Measurements from ENCODE around the gene IFIT1.
A peak's percentile ranks its signal among the peaks of the same experiment; 100 is the strongest.
"Not testable (repeated sequence)": the region's sequence is repeated elsewhere in the genome, so short reads cannot be mapped to it uniquely, and the experiment has no call there.

Gene IFIT1

DNA sequence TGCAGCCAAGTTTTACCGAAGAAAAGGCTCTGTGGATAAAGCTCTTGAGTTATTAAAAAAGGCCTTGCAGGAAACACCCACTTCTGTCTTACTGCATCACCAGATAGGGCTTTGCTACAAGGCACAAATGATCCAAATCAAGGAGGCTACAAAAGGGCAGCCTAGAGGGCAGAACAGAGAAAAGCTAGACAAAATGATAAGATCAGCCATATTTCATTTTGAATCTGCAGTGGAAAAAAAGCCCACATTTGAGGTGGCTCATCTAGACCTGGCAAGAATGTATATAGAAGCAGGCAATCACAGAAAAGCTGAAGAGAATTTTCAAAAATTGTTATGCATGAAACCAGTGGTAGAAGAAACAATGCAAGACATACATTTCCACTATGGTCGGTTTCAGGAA is 10.6 kb downstream of the IFIT1 start:
- FAIRE-seq = no peak

DNA sequence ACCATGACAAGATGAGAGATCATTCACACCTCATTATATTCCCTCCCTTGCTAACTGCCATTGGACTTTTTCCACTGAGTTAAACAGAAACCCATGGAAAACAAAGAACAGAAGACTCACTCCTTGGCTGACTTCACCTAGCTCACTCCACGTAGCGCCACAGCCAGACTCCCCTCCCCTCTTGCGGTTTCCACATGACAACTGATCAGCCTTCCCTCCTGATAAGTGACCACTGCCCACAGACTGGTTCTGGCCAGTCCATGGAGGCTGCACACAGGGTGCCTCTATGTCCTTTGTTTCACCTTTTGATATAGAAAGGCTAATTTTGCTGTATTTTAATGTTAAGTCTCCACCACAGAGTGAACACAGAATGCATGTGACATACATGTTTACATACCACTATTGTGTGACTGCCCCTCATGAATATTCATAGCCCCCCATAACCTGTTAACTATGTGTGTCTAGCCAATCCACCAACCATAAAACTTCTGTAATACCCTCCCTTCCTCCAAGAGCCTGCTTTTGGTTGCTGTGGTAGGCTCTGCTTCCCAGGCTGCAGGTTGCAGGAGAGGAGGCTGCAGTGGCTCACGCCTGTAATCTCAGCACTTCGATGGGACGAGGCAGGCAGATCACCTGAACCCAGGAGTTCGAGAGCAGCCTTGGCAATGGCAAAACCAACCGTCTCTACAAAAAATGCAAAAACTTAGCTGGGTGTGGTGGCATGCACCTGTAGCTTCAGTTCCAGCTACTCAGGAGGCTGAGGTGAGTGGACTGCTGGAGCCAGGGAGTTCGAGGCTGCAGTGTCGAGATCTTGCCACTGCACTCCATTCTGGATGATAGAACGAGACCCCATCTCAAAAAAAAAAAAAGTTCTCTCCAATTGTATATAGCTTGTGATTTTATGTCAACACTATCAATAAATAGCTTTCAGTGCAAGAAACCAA is 12.0 kb downstream of the IFIT1 start:
- FAIRE-seq = no peak

DNA sequence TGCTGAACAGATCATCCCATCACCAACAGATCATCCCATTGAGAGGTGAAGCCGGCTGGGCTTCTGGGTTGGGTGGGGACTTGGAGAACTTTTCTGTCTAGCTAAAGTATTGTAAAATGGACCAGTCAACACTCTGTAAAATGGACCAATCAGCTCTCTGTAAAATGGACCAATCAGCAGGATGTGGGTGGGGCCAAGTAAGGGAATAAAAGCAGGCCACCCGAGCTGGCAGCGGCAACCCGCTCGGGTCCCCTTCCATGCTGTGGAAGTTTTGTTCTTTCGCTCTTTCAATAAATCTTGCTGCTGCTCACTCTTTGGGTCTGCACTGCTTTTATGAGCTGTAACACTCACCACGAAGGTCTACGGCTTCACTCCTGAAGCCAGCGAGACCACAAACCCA is 13.8 kb downstream of the IFIT1 start:
- not testable (repeated sequence) for FAIRE-seq

DNA sequence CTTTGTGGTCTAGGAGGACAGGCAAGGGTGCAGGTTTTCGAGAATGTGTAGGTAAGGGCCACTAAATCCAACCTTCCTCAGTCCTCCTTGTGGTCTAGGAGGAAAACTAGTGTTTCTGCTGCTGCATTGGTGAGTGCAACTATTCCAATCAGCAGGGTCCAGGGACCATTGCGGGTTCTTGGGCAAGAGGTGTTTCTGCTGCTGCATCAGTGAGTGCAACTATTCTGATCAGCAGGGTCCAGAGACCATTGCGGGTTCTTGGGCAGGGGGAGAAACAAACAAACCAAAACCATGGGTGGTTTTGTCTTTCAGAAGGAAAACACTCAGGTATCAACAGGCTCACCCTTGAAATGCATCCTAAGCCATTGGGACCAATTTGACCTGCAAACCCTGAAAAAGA is 15.4 kb downstream of the IFIT1 start:
- not testable (repeated sequence) for FAIRE-seq

DNA sequence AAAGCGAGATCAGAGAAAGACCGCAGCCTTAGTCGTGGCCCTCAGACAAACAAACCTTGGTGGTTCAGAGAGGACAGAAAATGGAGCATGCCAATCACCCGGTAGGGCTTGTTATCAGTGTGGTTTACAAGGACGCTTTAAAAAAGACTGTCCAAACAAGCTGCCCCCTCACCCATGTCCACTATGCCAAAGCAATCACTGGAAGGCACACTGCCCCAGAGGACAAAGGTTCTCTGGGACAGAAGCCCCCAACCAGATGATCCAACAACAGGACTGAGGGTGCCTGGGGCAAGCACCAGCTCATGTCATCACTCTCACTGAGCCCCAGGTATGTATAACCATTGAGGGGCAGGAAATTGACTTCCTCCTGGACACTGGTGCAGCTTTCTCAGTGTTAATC is 16.9 kb downstream of the IFIT1 start:
- not testable (repeated sequence) for FAIRE-seq

DNA sequence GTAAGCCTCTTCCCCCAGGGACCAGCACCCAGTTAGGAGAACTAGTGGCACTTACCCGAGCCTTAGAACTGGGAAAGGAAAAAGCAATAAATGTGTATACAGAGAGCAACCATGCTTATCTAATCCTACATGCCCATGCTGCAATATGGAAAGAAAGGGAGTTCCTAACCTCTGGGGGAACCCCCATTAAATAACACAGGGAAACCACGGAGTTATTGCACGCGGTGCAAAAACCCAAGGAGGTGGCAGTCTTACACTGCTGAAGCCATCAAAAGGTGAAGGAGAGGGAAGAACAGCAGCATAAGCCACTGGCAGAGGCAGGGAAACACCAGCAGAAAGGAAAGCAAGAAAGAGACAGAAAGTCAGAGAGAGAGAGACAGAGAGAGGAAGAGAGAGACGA is 18.1 kb downstream of the IFIT1 start:
- not testable (repeated sequence) for FAIRE-seq

DNA sequence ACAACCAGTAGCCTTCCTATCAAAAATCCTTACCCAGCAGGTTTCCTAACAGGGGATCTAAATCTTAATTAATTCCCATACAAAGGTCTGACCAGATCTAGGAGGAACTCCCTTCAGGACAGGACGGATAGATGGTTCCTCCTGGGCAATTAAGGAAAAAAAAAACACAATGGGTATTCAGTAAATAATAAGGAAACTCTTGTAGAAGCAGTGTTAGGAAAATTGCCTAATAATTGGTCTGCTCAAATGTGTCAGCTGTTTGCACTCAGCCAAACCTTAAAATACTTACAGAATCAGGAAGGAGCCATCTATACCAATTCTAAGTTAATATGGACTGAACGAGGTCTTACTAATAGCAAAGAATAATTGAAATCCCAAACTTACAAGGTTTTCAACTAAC is 18.7 kb downstream of the IFIT1 start:
- FAIRE-seq = not testable (repeated sequence)

DNA sequence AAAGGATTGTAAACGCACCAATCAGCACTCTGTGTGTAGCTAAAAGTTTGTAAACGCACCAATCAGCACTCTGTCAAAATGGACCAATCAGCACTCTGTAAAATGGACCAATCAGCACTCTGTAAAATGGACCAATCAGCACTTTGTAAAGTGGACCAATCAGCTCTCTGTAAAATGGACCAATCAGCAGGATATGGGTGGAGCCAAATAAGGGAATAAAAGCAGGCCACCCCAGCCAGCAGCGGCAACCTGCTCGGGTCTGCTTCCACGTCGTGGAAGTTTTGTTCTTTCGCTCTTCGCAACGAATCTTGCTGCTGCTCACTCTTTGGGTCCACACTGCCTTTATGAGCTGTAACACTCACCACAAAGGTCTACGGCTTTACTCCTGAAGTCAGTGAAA is 19.9 kb downstream of the IFIT1 start:
- not testable (repeated sequence) for FAIRE-seq

DNA sequence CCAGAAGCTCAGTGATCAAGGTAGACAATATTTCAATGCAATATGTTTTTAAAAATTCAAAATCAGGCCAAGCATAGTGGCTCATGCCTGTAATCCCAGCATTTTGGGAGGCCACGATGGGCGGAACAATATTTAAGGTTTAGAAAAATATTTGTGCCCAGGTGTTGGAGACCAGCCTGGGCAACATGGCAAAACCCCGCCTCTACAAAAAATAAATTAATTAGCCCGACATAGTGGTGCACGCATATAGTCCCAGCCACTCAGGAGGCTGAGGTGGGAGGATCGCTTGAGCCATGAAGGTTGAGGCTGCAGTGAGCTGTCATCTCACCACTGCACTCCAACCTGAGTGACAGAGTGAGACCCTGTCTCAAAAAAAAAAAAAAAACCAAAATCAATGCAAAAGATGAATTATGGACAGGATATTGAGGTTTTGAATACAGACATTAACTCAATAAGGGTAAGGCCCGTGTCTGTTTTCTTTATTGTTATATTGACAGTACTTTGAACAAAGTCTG is 21.0 kb downstream of the IFIT1 start:
- no peak for FAIRE-seq

DNA sequence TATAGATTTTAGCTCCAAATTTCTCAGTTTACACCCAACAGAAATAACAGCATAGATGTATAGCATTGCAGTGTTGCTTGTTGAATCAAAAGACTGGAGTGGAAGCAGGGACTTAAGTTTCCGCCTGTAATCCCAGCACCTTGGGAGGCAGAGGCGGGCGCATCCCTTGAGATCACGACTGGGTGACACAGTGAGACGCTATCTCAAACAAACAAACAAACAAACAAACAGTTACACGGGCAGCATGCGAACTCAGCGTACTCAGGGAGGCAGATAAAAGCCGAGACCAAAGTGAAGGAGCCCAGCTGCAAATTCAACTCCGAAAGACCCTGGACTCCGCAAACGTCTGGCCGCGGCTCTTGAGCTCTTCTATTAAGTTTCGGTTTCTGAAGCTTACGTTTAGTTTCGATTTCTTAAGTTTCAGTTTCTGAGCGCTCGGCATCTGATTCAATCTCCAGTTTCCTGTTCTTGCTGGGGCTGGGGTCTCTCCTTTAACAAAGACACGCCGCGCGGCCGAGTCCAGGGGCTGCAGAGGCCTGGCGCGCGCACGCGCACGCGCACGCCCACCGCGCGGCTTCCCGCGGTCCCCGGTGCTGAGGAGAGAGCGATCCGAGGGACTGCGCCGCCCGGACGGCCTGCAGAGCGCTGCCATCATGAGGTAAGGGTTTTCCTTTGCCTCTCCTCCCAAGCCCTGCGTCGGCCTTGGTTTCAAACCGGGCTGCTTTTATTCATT is 21.9 kb downstream of the IFIT1 start, which contains the start of gene IFIT5:
Gene IFIT5, plus strand, starts transcription at position 423 of the 733 bp plus-strand sequence. Its CDS starts 231 bp downstream, at position 654.
- no peak for FAIRE-seq

DNA sequence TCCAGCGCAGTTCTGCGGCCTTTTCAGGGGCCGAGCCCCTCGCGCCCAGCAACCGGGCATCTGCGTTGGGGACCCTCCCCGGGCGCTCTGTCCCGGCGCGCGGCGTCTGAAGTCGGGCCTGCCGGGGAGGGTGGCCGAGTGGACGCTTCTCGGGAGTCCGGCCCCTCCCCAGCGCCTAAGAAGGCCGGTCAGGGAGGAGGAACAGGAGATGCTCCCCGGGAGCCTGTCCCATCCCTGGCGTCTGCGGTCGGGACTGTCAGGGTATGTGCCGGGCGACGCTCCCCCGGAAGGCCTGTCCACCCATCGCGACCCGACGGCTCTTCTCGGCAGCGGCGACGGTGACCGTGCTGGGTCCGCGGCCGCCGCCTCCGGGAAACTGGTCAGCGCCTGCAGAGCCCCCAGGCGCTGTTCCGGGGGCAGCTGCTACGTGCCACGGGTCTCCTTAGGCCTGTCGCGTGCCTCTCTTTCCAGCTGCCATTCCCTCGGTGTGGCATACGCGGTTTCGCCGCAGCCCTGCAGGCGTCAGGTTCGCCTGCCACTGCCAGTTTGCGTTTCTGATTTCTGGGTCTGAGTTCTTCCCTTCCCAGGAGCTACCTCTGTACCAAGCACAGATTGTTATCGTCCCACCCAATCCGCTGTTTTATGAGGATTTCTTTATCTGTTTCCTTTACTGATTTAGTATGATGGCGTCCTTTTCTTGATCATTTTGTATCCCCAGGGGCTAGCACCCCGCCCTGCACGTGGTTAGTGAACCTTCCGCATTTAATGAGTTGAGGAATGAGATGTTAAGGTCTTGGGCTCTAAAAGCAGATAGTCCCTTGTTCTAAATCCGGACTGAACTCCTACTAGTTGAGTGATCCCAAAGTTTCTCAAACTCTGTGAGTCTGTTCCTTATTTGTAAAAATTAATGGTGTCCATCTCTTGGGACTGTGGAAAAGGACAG is 22.7 kb downstream of the IFIT1 start:
- FAIRE-seq = no peak

DNA sequence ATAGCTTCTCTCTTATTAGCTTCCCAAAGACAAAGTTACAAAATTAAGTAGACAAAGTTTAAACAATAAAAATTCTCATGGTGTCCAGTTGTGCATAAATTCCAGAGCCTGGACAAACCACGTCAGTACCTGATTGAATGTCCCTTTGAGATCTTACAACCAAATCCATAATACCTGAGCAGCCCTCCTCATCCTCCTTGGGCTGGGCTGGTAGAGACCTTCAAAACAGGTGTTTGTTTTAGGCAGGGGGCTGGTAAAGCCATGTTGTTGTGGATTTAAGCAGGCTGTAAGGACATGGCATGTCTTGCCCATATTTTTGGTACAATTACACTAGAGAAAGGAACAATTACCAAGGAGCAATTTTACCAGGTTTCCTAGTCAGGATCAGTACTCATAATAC is 24.0 kb downstream of the IFIT1 start:
- no peak for FAIRE-seq

DNA sequence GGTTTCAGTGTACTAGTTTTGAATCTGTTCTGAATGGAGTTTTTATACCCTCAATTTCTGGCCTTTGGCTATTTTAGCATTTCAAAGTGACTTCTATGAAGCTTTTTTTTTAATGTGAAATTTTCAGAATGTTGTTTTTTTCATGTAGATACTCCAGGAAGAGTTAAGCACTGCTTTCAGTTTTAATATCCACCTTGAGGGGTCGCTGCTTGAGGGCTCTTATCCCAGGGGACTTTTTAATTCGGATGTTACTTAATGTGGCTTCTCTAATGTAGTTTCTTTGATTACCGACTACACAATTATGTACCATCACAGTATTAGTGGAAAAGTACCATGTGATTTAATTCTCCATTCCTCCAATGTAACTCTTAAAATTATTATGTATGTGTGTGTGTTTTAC is 27.1 kb downstream of the IFIT1 start:
- no peak for FAIRE-seq

DNA sequence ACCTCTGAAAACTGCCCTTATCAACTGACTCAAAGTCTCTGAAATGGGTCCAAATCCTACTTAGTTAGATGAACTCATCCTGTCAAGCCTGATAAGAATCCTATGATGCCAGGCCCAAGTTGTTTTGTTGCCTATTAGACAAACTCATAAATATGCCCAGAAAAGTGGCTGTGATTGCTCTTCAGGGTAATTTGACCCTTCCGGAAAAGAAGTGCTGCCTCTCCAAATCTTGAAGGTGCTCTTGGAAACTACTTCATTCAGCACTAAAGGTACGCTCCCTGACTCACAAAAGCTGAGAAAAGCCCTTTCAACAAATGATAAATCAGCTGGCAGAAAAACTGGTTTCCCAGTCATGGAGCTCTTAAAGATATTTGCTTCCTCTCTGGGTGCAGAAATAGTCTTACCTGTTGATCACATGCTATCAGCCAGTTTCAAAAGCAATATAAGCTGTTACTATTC is 28.6 kb downstream of the IFIT1 start:
- FAIRE-seq = no peak

DNA sequence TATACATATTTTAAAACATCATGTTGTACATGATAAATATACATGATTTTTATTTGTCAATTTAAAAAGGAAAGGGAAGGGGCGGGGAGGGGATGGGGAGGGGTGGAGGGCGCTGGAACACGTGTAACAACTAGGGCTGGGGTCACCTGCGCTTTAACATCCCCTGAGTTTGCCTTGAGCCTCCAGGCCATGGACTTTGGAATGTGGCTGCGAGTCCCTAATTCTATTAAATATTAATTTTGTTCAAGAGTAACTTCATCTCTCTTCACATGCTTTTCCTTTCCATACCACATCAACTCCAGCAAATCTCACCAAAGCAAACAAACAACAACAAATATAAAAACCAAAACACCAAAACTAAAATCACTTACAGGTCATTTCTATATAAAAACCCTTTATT is 32.6 kb downstream of the IFIT1 start:
- FAIRE-seq = no peak

DNA sequence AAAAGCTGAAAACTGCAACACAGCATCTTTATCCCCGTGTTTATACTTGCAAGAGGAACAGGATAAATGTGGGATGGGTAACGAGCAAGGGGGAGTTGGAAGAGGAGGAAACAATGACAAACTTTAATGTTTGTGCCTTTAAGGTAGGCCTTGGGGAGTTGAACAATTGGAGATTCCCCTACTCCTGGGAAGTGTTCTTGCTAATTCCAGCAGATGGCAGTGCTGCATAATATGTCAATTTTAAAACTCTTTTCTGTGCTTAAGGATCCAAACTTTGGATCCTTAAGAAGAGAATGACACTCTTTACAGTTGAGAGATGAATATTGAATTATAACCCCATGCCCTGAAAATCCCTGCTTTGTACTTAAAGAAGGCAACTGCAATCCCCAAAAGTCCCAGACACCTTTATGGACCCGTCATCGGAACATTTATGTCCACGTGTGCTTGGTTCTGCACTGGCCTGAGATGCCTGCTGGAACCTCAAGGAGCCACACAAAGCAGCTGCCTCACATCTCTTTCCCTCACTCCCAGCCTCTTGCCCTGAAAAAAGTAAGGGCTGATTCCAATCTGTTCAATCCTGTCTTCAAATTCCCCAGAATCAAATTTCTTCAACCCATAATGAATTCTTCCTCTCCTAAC is 33.9 kb downstream of the IFIT1 start:
- FAIRE-seq = peak; percentile 67

DNA sequence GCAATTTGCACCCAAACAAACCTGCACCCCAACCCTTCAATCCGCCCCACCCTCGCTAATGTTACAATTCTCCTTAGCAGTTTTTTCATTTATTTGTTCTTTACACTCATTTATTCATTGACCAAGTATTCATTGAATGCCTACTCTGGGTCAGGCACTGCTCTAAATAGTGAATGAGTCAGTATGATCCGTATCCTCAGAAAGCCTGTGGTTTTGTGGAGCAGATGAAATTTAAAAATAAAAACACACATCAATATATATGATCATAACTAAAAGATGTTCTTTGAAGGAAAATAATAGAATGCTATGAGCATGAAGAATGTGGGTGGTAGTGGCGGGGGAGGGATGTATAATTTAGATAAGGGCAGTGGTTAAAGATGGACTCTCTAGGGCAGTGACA is 35.2 kb downstream of the IFIT1 start:
- no peak for FAIRE-seq

DNA sequence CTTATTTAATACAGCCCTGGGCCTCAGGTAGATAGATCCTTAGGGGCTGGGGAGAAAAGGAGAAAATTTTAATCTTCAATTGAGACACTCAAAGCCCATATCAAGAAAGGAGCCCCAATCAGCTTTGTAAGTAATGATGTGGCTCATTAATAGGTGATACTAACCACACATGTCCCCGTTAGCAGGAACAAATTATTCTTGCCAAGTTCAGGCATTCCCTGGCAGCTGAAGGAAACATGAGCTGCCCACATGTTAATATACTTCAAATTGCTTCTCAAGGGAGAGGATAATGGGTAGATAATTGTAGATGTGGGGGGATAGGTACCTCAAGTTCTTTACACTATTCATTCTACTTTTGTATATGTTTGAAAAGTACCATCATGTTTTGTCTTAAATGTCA is 36.5 kb downstream of the IFIT1 start:
- FAIRE-seq = no peak

DNA sequence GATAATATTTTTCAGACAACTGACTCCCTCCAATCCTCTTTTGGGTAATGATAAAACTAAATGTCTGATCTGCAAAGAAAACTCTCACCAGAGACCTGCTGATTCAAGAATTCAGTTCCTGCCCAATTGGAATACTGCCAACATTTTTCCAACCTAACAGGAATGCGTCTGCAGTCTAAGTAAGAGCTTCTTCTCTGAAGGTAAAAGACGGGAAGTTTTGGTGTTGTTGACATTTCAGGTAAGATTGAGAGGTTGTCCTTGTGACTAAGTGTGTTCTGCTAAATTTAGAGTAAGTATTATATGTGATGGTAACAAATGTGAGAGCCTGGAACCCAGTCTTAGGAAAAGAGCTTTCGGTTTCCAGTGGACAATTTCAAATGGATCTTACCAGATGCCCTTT is 39.6 kb downstream of the IFIT1 start:
- no peak for FAIRE-seq

DNA sequence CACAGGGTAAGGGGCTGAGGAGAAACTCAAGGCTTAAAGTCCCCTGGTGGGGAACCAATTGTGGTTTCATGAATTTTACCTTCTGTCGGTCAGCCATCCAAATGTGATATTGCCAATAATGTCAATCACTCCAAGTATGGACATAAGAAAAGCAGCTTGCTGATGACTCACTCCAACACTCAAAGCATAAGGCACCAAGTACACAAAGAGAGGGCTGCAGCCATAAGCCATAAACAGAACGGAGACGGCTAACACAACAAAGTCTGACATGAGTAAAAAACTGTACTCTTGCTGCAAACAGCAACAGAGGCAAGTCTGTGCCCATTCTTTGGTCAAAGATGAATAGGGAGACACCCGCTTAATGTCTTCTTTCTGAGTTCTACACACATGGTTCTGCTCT is 46.1 kb downstream of the IFIT1 start:
- no peak for FAIRE-seq

DNA sequence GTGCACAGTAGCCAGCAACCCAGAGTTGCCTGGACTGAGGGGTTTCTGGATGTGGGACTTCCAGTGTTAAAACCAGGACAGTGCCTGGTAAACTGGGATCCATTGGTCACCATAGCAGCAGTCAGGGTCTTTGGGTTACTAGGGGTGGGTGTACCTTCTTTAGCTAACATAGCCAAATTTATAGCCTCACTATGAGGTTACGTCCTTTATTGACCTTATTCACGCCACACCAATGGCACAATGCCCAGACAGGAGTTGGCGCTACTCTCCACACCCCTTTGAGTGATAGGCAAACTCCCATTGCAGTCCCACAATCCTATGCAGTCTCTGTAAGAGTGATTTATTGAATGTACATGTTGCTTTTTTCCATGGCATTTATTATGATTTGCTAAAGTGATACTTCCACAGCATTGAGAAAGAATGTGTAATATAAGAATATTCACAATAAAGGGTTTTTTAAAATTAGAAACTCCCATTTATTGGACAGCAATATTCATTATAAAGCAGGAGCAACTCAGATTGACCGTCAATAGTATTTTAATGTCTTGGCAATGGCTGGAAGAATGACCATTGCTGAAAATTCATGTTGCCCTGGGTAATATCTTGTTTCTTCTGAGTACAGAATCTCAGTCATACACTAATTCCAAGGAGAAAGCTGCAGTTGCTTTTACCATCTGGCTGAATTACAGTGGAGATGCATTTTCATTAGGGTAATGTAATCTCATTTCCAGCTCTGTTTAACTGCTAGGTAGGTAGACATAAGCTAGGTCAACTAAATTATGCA is 48.0 kb downstream of the IFIT1 start:
- no peak for FAIRE-seq
